ENCODE measurements around the gene ERBB2. TPM values are rescaled to one million over a fixed set of nuclear protein-coding genes. Genes with fewer than 3 reads are reported as not detected.
"Not testable (repeated sequence)": the region's sequence is repeated elsewhere in the genome, so short reads cannot be mapped to it uniquely, and the experiment has no call there.

The ERBB2 gene
- total RNA-seq, 2 experiments from 2014 or later: 2.1 to 3.0 TPM

- no peak overlapping the region for H3K4me3 Mint-ChIP-seq
- H3K27ac Mint-ChIP-seq: no peak overlapping the region
- H3K27me3 Mint-ChIP-seq (ENCODE audit: low read depth): no peaks in the 10 kb centered on the region
- H3K36me3 Mint-ChIP-seq (ENCODE audit: low read depth): peaks cover 24% of the 10 kb centered on the region
- no peak for ATAC-seq
- ChIA-PET CTCF (interaction anchor here (1.0 to 2.5 kb wide), 3 partner anchors 13 to 33 kb away, joined by 4 to 11 read pairs (median 4); no protein-coding TSS in a partner anchor), POLR2A (interaction anchor here (1.2 kb wide), 1 partner anchor 9 kb away, joined by 4 read pairs; no protein-coding TSS in a partner anchor)
- DNase-seq: no peak
- H3K4me1 Mint-ChIP-seq (ENCODE audit: low read depth): peaks cover 43% of the 10 kb centered on the region
- H3K9me3 Mint-ChIP-seq (ENCODE audit: insufficient read depth): no peaks in the 10 kb centered on the region
These were observed 15.3 kb upstream of the ERBB2 start for GRCh38 chr17:39684369-39685192.

- ChIA-PET POLR2A (interaction anchor here (2.1 to 2.7 kb wide), 3 partner anchors 15 to 43 kb away, joined by 7 to 15 read pairs (median 12); partner anchors contain the start of gene MIEN1), CTCF (interaction anchor here (1.6 to 2.9 kb wide), 5 partner anchors 8 to 65 kb away, joined by 7 to 16 read pairs (median 12); partner anchors contain the start of genes MIEN1 and PNMT)
- ATAC-seq: no peak
- Mint-ChIP-seq H3K27me3 (ENCODE audit: low read depth) (no peaks in the 10 kb centered on the region), H3K9me3 (ENCODE audit: insufficient read depth) (no peaks in the 10 kb centered on the region), H3K27ac (peak overlapping the region; percentile 95), H3K4me3 (peak overlapping the region; percentile 98), H3K36me3 (ENCODE audit: low read depth) (peaks cover 16% of the 10 kb centered on the region), H3K4me1 (ENCODE audit: low read depth) (peaks cover 28% of the 10 kb centered on the region)
- DNase-seq: no peak
These were observed 12.7 kb upstream of the ERBB2 start for GRCh38 chr17:39687101-39687545.

GRCh38 chr17:39687546-39688474 is 12.1 kb upstream of the ERBB2 start, which contains the start of gene PGAP3:
TSS of gene PGAP3 (minus strand) at chr17:39688057. CDS start at chr17:39688014, 43 bp downstream.
- peak; percentile 89 for DNase-seq
- POLR2A ChIA-PET: interaction anchor here (0.6 to 2.7 kb wide), 11 partner anchors 10 to 292 kb away, joined by 3 to 32 read pairs (median 6); partner anchors contain the start of genes MIEN1 and PSMD3

GRCh38 chr17:39688475-39688835 is 11.4 kb upstream of the ERBB2 start:
- Mint-ChIP-seq H3K4me3 (peak overlapping the region; percentile 98), H3K27me3 (ENCODE audit: low read depth) (no peaks in the 10 kb centered on the region), H3K36me3 (ENCODE audit: low read depth) (peaks cover 13% of the 10 kb centered on the region), H3K9me3 (ENCODE audit: insufficient read depth) (no peaks in the 10 kb centered on the region), H3K4me1 (ENCODE audit: low read depth) (peaks cover 28% of the 10 kb centered on the region), H3K27ac (peak overlapping the region; percentile 95)
- POLR2A ChIA-PET: interaction anchor here (0.6 to 2.7 kb wide), 10 partner anchors 10 to 292 kb away, joined by 3 to 32 read pairs (median 6); partner anchors contain the start of genes MIEN1 and PSMD3
- ATAC-seq: no peak
- CTCF ChIA-PET: interaction anchor here (0.7 to 2.9 kb wide), 10 partner anchors 9 to 207 kb away, joined by 3 to 16 read pairs (median 6); partner anchors contain the start of genes MIEN1 and PNMT
- DNase-seq: no peak

More at GRCh38 chr17:39687546-39688474, 12.1 kb upstream of the ERBB2 start, which contains the start of gene PGAP3:
- CTCF ChIA-PET: interaction anchor here (0.6 to 2.9 kb wide), 12 partner anchors 9 to 208 kb away, joined by 3 to 16 read pairs (median 6); partner anchors contain the start of genes MIEN1 and PNMT
- Mint-ChIP-seq H3K4me1 (ENCODE audit: low read depth) (peaks cover 28% of the 10 kb centered on the region), H3K27me3 (ENCODE audit: low read depth) (no peaks in the 10 kb centered on the region), H3K27ac (peak within 1 kb of the TSS; percentile 95), H3K9me3 (ENCODE audit: insufficient read depth) (no peaks in the 10 kb centered on the region), H3K36me3 (ENCODE audit: low read depth) (peaks cover 16% of the 10 kb centered on the region), H3K4me3 (peak within 1 kb of the TSS; percentile 98)
- ATAC-seq: peak; percentile 93

DNA sequence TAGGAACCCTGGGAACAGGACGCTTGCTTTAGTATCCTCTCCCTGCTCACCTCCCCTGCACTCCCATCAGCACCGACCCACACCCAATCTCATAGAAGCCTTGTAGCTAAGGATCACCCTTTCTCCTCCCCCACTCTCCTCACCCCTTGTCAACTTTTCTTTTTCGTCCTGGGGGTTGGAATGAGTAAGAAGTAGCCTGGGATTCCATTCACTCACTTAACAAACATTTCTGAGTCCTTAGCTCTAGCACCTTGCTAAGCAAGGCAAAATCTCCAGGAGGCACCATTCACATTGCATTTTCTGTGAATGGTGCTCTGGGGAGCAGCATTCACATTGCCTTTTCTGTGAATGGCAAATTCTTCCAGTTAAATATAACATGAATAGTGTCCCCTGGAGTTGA is 10.9 kb upstream of the ERBB2 start:
- Mint-ChIP-seq H3K36me3 (ENCODE audit: low read depth) (peaks cover 12% of the 10 kb centered on the region), H3K4me1 (ENCODE audit: low read depth) (peaks cover 28% of the 10 kb centered on the region), H3K27ac (peak overlapping the region; percentile 95), H3K27me3 (ENCODE audit: low read depth) (no peaks in the 10 kb centered on the region), H3K4me3 (peak overlapping the region; percentile 98), H3K9me3 (ENCODE audit: insufficient read depth) (no peaks in the 10 kb centered on the region)
- ATAC-seq: no peak
- ChIA-PET POLR2A (interaction anchor here (0.6 to 2.7 kb wide), 5 partner anchors 11 to 286 kb away, joined by 3 to 32 read pairs (median 12); partner anchors contain the start of gene MIEN1), CTCF (interaction anchor here (1.0 to 2.9 kb wide), 5 partner anchors 10 to 66 kb away, joined by 3 to 16 read pairs (median 9); partner anchors contain the start of genes MIEN1 and PNMT)
- no peak for DNase-seq

DNA sequence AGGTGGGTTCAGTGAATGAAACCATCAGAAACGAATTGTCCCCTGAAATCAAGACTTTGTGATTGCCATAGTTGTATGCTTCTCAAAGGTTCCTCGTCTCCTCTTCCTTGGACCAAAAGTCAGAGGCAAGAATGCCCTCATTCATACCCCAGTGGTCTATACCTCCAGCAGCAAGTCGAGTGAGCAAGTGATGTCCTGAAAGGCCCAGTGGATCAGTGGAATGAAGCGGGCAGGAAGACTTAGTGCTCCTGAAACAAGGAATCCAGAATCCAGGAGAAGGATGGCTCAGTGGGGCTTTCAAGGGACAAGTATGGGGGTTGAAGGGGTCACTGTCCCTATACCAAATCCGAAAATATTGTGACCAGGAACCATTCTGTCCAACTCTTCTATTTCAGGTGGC is 5.3 kb upstream of the ERBB2 start:
- Mint-ChIP-seq H3K27ac (no peak overlapping the region), H3K4me1 (ENCODE audit: low read depth) (peaks cover 3% of the 10 kb centered on the region), H3K9me3 (ENCODE audit: insufficient read depth) (no peaks in the 10 kb centered on the region), H3K36me3 (ENCODE audit: low read depth) (peaks cover under 1% of the 10 kb centered on the region), H3K4me3 (no peak overlapping the region), H3K27me3 (ENCODE audit: low read depth) (peaks cover 8% of the 10 kb centered on the region)
- CTCF ChIA-PET: interaction anchor here (0.8 to 4.2 kb wide), 3 partner anchors 9 to 73 kb away, joined by 3 to 15 read pairs (median 4); no protein-coding TSS in a partner anchor
- ATAC-seq (no peak), DNase-seq (no peak)
- POLR2A ChIA-PET: no interaction called here

GRCh38 chr17:39695089-39695474 is 4.8 kb upstream of the ERBB2 start:
- H3K27ac Mint-ChIP-seq: no peak overlapping the region
- peak; percentile 44 for ATAC-seq

GRCh38 chr17:39696731-39697130 is 3.1 kb upstream of the ERBB2 start:
- H3K4me3 Mint-ChIP-seq: no peak overlapping the region
- no peak overlapping the region for H3K27ac Mint-ChIP-seq
- H3K9me3 Mint-ChIP-seq (ENCODE audit: insufficient read depth): no peaks in the 10 kb centered on the region
- POLR2A ChIA-PET: no interaction called here
- peaks cover 24% of the 10 kb centered on the region for H3K27me3 Mint-ChIP-seq (ENCODE audit: low read depth)
- peaks cover 2% of the 10 kb centered on the region for H3K36me3 Mint-ChIP-seq (ENCODE audit: low read depth)
- DNase-seq (no peak), ATAC-seq (no peak)
- CTCF ChIA-PET: interaction anchor here (1.0 to 4.2 kb wide), 3 partner anchors 33 to 75 kb away, joined by 3 to 15 read pairs (median 3); no protein-coding TSS in a partner anchor
- peaks cover 6% of the 10 kb centered on the region for H3K4me1 Mint-ChIP-seq (ENCODE audit: low read depth)

More at GRCh38 chr17:39695089-39695474, 4.8 kb upstream of the ERBB2 start:
- peaks cover 6% of the 10 kb centered on the region for H3K4me1 Mint-ChIP-seq (ENCODE audit: low read depth)
- peaks cover 11% of the 10 kb centered on the region for H3K27me3 Mint-ChIP-seq (ENCODE audit: low read depth)
- H3K9me3 Mint-ChIP-seq (ENCODE audit: insufficient read depth): no peaks in the 10 kb centered on the region
- ChIA-PET POLR2A (no interaction called here), CTCF (interaction anchor here (0.8 to 4.2 kb wide), 3 partner anchors 9 to 73 kb away, joined by 3 to 15 read pairs (median 4); no protein-coding TSS in a partner anchor)
- no peak overlapping the region for H3K4me3 Mint-ChIP-seq
- H3K36me3 Mint-ChIP-seq (ENCODE audit: low read depth): peaks cover 2% of the 10 kb centered on the region
- no peak for DNase-seq

- POLR2A ChIA-PET: no interaction called here
- H3K9me3 Mint-ChIP-seq (ENCODE audit: insufficient read depth): no peaks in the 10 kb centered on the region
- CTCF ChIA-PET: interaction anchor here (1.0 to 4.2 kb wide), 2 partner anchors 75 to 76 kb away, joined by 3 to 15 read pairs; no protein-coding TSS in a partner anchor
- no peak for DNase-seq
- peaks cover 6% of the 10 kb centered on the region for H3K4me1 Mint-ChIP-seq (ENCODE audit: low read depth)
- H3K4me3 Mint-ChIP-seq: no peak overlapping the region
- no peak overlapping the region for H3K27ac Mint-ChIP-seq
- H3K36me3 Mint-ChIP-seq (ENCODE audit: low read depth): peaks cover 2% of the 10 kb centered on the region
- no peak for ATAC-seq
- peaks cover 25% of the 10 kb centered on the region for H3K27me3 Mint-ChIP-seq (ENCODE audit: low read depth)
These were observed 1.9 kb upstream of the ERBB2 start for GRCh38 chr17:39697961-39698360.

DNA sequence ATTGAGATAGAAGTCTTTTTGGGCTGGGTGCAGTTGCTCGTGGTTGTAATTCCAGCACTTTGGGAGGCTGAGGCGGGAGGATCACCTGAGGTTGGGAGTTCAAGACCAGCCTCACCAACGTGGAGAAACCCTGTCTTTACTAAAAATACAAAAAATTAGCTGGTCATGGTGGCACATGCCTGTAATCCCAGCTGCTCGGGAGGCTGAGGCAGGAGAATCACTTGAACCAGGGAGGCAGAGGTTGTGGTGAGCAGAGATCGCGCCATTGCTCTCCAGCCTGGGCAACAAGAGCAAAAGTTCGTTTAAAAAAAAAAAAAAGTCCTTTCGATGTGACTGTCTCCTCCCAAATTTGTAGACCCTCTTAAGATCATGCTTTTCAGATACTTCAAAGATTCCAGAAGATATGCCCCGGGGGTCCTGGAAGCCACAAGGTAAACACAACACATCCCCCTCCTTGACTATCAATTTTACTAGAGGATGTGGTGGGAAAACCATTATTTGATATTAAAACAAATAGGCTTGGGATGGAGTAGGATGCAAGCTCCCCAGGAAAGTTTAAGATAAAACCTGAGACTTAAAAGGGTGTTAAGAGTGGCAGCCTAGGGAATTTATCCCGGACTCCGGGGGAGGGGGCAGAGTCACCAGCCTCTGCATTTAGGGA is 577 bp upstream of the ERBB2 start:
- not testable (repeated sequence) for H3K36me3 Mint-ChIP-seq (ENCODE audit: low read depth); H3K4me1 Mint-ChIP-seq (ENCODE audit: low read depth)
- POLR2A ChIA-PET: interaction anchor here (1.3 kb wide), 1 partner anchor 30 kb away, joined by 3 read pairs; no protein-coding TSS in a partner anchor

More for the DNA sequence above, 577 bp upstream of the ERBB2 start:
- not testable (repeated sequence) for ATAC-seq; DNase-seq; H3K27ac Mint-ChIP-seq; H3K9me3 Mint-ChIP-seq (ENCODE audit: insufficient read depth); H3K4me3 Mint-ChIP-seq
- peaks cover 25% of the 10 kb centered on the region for H3K27me3 Mint-ChIP-seq (ENCODE audit: low read depth)
- CTCF ChIA-PET: interaction anchor here (1.1 to 1.9 kb wide), 3 partner anchors 19 to 45 kb away, joined by 3 to 6 read pairs (median 3); no protein-coding TSS in a partner anchor

Measured in activated CD8-positive, alpha-beta T cell treated with anti-CD3 and anti-CD28 coated beads, Interleukin-2, amount 10 ng/mL, durations not matched to agents 7 days and 5 days (primary cell).